Measurements from ENCODE around the gene PTPN1.
"Not testable (repeated sequence)": the region's sequence is repeated elsewhere in the genome, so short reads cannot be mapped to it uniquely, and the experiment has no call there.

Gene PTPN1

DNA sequence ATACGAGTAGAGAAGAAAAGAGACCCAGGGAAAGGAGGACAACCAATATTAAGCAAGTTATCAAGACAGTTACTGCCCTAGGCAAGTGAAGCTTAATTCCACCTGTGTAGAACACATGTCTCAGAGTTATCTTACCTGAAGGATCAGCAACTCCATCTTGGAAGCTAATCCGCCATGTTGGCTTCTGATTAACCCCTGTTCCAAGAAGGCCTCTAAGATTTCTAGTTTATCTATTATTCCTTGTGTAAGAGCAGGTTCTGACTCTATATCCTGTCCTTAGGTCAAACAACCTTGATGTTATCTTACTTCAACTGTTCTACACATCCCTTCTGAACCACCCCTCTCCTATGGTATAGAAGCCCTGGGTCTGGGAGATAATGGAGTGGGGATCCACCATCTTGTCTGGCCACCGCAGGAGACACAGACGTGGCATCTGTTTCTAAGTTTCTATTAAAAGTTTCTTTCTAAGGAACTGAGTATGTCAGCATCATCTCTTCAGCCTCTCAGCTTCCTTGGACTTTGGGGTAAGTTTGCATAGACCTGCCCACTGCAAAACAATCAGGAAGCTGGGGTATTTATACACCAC lies 27.7 kb upstream of the PTPN1 start:
- DNase-seq: peak; percentile 80

DNA sequence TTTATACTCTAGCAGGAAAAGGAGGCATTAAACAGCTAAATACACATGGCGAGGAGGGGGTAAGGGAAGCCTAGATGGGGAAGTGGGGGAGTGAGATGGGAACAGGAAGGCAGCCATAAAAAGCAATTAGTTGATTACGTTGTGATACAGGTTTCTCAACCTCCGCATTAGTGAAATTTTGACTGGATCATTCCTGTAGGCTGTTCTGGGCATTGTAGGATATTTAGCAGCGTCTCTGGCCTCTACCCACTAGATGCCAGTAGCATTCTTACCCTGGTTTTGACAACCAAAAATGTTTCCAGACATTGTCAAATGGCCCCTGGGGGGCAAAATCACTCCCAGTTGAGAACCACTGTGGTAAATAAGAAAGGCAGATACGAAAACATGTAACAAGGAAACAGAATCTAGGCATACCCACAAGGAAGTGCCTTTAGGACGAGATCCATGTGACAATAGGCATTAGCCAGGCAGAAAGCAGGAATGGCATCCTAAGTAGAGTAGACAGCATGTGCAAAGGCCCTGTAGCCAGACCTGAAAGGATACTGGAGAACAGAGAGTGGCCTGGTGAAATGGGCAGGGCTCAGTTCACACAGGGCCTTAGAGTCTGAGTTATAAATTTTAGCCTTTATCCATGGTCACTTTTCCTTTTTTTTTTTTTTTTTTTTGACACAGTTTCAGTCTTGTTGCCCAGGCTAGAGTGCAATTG lies 25.8 kb upstream of the PTPN1 start:
- DNase-seq: peak; percentile 41

DNA sequence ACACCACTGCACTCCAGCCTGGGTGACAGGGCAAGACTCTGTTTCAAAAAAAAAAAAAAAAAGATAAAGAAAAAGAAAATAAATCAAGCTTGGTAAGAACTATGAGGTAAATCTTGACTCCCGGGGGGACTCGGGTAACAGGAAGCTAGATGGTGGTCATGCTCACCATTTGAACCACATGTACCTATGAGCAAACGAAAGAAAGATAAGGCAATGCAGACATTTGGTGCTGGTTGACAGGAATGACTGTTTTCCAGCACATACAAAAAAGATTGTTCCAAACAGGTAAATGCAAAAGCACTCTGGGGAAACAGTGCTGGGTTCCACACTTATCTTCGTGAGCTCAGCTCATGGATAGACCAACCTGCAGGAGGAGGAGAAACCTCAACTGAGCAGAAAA lies 22.8 kb upstream of the PTPN1 start:
- DNase-seq: no peak

DNA sequence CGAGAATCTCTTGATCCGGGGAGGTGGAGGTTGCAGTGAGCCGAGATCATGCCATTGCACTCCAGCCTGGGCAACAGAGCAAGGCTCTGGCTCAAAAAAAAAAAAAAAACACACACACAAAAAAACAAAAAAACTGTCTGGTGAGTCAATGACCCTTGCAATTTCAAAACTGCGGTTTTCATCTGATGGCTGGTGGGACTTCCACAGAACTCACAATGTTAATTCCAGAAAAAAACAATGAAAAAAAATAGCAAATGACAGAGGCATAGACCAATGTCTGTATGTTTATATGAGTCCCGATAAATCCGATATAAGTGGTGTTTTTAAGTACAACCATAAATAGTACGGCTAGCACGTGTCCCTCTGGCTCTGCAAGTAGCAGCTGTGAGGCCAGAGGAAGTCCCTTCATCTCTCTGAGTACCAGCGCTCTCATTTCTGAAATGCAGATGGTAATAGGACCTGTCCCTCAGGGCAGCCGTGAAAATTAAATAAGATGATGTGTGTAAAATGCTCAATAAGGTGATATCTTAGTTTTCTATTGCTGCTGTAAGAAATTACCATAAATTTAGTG lies 21.9 kb upstream of the PTPN1 start:
- DNase-seq: no peak

DNA sequence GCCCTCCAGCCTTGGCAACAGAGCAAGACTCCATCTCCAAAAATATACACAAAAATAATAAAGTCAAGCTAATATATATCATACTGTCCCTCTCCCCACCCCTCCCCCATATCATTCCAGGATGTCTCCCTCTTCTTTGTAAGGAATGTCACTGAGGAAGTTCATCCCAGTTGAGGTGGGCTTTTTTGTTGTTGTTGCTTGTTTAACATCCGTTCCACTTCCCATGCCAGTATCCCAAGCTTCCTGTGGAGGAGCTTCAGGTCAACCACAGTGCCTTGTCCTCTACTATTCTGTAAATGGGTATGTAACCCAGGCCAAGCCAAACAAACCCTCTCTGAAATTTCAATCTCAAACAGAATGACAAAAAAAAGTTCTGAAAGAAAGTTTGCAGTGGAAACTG lies 19.0 kb upstream of the PTPN1 start:
- DNase-seq: no peak

DNA sequence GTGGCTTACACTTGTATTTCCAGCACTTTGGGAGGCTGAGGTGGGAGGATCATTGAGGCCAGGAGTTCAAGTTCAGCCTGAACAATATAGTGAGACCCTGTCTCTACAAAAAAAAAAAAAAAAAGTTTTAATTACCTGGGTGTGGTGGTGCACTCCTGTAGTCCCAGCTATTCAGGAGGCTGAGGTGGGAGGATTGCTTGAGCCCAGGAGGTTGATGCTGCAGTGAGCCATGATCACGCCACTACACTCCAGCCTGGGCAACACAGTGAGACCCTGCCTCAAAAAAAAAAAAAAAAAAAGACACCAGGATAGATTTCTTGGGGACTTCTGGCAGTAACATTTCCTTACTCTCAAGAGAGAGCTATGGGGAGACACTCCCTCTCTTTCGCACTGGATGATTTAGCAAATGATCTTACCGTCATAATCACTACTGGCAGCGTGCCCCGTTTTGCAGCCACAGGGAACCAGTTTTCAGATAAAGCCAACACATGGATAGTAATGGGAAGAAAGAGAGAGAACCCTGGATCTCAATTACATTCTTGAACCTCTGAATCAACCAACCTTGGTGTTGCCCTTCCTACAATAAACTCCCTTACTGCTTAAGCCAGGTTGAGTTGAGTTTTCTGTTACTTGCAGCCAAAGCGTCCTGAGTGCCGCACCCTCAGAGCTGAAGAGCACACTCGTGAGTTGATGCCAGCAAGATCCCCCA lies 18.1 kb upstream of the PTPN1 start:
- peak; percentile 50 for DNase-seq

DNA sequence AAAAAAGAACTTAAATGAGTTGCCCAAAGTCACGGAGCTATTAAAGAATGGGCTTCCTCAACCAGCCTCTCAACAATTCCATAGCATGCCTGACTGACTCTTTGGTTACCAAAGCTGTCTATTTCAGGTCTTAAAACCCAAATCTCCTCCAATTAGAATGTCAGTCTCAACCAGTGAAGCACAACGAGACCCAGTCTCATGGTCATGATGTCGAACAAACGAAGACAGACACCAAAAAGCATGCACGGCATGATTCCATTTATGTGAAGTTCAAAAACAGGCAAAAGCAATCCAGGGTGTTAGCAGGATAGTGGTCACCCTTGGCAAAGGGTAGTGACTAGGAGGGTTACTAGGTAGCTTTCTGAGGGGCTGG lies 16.3 kb upstream of the PTPN1 start:
- DNase-seq: no peak

DNA sequence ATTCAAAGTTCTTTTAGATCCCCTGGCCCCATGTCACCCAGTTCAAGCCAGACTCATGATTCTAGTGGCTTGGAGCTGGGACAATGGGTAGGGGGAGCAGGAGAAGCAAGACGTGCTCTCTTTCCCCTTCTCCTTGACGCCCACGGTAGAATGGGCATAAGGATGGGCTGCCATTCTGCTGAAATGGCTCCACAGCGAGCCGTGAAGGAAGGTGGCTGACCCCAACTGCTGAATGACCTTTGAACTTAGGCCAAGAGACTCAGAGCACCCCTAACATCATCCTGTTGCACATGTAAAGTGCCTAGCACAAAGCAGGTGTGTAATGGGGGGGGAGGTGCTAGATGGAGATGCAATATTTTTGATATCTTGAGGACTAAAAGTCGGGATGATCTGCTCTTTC lies 15.8 kb upstream of the PTPN1 start:
- no peak for DNase-seq

DNA sequence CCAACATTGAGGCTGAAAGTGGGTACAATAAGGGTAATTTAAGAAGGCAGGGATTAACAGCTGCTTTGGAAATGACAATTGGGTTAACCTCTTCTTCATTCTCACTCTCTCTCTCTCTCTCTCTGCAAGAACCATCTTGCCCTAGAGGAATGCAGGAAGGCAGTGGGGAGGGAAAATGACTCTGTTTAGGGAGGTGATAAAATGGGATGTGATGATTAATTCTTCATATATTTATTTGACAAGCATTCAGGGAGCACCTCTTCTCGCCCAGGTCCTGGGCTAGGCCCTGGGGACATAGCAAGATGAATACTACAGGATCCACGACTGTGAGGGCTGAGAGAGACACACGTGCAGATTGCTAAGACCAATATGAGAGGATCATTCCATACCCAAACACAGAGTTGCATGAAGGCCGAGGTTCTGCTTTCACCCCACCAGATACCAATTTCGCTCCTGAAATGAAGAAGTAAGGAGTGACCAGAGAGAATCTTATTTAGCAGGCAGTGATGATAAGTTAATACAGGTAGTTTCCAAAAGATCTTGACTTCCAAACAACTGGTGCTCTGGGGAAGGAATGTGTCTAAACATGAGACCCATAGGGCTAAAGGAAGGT lies 13.3 kb upstream of the PTPN1 start:
- no peak for DNase-seq

DNA sequence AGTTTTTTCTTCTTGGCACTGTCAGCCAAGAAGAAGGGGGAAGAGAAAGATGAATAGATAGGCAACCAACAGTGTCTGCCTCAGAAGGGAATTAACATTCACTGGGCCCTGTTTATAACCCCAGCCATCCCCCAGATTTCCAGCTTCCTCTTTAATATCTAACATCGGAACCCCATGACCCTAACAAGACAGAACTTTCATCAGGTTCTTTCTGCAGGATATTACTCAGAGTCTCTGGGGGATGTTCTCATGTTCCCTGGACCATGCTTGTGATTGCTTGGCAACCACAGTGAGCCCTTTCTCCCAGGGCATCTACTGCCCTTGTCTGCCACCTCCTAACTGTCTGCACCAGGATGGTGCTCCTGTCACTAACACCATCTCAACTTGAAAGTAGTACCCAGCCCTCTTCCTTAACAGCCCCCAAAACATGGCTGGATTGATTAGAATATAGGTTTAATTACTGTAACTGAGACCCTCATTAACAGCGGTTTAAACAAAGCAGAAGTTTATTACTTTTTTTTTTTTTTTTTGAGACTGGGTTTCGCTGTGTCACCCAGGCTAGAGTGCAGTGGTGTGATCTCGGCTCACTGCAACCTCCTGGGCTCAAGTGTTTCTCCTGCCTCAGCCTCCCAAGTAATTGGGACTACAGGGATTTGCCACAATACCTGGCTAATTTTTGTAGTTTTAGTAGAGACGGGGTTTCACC lies 12.0 kb upstream of the PTPN1 start:
- peak; percentile 35 for DNase-seq

DNA sequence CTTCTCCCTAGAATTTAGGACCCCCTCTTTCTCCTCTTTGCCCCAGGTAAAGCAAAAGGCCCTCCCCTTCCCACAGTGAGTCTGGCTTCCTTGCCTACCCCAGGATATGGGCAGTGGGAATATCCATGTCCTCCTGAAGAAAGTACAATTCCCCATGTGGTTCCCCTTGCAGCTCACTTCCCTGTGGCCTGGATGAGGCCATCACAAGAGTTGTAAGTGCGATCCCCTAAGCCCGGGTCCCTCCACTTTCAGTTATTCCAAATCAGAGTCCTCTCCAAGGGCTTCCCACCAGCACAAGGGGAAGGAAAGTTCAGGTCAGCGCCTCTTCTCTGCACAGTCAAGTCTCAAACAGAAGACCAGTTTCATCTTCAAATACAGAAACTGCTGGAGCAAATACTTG lies 10.2 kb upstream of the PTPN1 start:
- DNase-seq: no peak

DNA sequence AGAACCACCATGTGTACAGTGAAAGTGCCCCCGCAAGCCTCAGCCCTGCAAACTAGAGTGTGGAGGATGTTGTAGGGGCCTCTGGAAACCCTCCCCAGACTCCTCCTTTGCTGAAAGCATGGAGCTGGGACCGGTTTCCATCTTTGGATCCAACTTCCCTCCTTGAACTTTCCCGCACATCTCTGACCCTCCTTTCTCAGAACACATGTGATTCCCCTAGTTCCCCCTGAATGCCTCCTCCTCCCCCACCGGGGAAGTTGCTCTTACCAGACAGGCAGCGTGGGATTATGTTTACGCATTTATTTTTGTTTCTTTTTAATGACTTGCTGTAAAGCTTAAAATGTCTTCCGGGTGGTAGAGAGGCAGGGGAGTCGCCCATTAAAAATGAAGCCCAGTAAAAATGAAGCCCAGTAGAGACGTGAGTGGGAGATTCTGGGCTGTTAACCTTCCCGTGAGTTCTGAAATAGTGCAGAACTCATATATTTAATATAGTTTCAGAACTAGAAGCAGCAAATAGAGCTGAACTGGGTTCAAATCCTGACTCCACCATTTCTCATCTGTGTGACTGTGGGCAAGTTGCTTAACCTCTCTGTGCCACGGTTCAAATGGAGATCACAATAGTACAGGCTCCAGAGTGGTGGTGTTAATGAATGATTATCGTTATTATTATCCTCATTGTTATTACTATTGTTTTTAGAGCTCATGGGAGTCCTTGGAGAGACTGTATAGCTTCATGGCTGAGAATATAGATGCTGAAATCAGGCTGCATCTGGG lies 8.0 kb upstream of the PTPN1 start:
- DNase-seq: no peak

DNA sequence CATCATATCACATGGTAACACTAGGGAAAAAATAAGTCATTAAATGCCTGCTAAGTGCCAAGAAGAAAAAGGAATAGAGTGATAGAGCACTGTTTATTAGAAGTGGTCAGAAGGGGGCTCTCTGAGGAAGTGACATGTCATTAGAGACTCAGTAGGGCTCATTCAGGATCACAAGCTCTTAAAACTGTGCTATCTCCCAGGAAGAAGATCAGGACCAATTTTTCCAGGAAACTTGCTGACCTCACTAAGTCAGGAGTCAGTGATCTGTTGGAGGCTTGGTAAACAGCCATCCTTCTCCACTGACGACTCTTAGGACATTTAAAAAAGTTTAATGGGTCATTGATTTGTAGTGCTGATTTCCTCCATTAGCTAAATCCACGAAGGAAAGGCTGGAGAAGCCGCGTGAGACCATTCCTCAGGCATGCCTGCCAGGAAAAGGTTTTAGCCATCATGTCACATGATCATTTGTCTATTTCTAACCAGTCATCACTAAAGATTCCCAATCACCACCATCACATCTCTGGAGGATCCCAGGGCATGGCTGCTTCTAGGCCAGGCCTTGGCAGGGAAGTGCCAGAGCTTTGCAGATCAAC lies 5.9 kb upstream of the PTPN1 start:
- peak; percentile 68 for DNase-seq

DNA sequence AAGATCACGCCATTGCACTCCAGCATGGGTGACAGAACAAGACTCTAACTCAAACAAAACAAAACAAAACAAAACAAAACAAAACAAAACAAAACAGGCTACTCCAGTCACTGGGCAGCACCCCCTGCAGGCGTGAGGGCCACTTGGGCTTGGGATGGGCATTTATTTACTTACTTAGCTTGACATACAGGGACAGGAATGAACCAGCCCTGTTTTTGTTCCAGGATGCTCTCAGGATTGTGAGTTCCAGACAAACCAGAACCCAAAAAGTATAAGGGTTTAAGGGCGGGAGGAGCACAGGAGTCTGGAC lies 4.0 kb upstream of the PTPN1 start:
- peak; percentile 35 for DNase-seq

DNA sequence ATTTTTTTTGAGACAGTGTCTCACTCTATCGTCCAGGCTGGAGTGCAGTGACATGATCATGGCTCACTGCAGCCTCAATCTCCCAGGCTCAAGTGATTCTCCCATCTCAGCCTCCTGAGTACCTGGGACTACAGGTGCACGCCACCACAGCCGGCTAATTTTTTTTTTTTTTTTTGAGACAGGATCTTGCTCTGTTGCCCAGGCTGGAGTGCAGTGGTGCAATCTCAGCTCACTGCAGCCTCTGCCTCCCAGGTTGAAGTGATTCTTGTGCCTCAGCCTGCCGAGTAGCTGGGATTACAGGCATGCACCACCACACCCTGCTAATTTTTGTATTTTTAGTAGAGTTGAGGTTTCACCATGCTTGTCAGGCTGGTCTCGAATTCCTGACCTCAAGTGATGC lies 2.4 kb upstream of the PTPN1 start:
- not testable (repeated sequence) for DNase-seq

DNA sequence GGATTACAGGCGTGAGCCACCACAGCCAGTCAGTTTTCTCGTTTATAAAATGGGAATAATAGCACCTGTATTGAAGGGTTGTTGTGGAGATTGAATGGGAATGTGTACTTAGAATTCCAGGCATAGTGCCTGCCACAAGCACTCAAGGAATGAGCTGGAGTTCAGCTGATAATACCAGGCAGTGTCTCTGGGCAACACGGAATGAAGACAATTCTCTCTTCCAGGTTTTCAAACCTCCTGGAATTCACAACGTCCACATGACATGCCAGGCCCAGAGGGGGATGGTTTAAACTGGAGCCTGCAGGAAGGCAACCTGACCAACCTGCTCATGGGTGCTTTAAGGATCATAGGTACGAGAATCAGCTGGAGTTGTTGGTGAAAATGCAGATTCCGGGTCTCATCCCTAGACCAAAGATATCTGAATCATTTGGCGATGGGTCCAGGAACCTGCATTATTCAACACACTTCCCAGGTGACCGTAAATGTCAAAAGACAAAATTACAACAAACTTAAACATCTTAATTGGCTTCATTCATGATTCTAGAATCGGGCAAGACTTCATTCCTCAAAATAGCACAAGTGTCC lies 1.9 kb upstream of the PTPN1 start:
- no peak for DNase-seq

DNA sequence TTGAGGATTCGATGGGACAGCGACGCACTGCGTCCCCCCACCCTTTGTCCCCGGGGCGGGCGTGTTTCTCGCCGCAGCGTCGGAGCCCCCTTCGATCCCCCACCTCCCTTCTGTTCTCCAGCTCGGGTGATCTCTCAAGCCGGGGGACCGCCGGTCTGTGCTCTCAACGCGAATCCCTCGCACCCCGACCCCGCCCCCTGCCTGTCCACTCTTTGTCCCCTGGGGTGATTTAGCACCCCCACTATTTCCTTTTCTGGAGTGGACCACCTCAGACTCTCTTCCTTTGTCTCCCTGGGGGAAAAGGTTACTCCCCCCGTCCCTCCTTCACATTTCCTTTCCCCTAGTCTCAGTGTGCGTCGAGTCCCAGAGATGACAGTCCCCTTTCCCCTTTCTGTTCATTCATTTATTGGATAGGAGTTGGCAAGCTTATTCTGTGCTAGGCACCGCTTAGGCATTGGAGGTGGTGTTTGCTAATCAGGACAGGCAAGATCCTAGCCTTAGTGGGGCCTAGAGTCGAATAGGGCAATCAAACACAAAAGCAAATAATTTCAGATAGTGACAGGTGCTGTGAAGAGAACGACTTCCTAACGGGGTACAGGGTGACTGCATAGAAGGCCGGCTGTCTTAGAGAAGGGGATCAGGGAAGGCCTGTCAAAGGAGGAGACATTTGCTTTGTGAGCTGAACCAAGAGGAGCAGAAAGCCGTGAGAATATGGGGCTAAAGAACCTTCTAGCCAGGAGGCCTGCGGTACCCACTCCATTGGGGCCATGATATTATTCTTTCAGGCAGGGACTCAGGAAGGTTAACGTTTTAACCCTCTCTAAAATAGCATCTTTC lies 741 bp downstream of the PTPN1 start:
- DNase-seq: peak; percentile 44

DNA sequence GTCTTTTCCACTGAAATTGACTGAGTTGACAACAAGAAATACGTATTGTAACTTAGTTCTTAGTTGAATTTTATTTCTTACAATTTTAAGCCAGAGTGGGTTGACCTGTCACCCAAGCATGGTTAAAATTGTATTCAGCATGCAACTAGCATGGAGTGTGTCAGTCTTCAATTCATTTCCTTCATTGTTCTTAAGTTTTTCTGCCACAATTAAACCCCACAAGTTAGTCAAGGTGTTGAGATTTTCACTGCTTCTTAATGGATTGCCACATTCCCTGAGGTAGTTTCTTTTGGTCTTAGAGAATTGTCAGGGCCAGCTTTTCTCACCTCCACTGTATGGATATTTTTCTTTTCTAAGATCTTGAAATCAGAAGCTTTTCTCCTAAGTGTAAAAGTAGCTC lies 2.1 kb downstream of the PTPN1 start:
- no peak for DNase-seq

DNA sequence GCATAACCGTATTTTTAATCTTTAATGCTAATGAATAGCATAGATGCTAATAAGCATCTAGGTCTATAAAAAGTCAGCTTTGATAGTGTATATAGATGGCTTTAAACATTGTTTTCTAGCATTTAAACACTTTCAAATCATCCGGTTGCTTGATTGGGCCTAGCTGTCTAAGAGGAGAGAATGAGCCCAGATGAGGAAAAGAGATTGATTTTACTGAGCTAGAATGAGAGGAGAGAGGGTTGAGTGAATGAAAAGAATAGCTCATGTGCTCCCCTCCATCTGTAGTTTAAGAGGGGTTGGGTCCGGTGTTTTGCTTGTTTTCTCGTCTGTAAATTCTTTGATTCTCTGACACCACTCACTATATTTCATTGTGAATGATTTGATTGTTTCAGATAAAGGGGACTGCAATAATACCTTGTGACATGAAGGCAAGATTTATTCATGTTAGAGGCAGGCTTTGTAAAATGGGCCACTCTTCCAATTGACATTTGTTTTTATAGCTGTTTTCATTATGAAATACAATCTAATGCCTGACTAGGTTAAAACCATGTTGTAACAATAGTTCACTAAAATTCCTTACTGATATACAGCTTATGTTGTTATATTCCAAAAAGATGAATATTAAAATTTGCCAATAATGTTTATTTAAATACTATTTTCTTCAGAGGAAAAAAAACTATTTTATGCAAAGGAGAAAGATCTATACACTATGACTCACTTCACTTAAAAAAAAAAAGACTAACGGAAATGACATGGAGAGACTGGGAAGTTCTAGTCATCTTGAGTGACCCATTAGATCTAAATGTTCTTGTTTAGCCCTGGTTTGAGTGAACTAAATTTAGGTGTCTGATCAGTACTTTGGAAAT lies 3.2 kb downstream of the PTPN1 start:
- no peak for DNase-seq

DNA sequence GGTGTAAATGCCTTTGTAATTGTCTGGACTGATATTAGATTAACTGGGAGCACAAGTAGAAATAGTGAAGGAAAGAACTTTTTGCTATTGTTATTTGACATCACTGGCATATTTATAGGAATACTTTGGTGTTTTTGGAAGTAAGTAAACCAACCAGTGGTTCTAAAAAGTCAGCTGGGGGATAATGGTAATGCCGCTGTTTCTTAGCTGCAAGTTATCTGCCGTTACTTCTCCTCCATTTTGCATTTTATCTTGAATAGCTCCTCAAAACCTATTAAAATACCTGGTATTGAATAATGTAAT lies 3.8 kb downstream of the PTPN1 start:
- no peak for DNase-seq

Measured in hematopoietic multipotent progenitor cell treated with erythropoietin and hydrocortisone succinate and interleukin-3 and kit ligand, for 4 days (in vitro differentiated cells).